Left lung (tissue), 10 donors: ENCODE results near the gene SPSB2. TPM values are rescaled to one million over a fixed set of nuclear protein-coding genes. Genes with fewer than 3 reads are reported as not detected.
"Not testable (repeated sequence)": the region's sequence is repeated elsewhere in the genome, so short reads cannot be mapped to it uniquely, and the experiment has no call there.

Experiments
- ATAC-seq: fragments of 200-7000 bp; cut with Tn5 transposase; one replicate; pipeline ENCODE4 v1.9.1; 2020; ENCODE audit warnings: moderate library complexity
- DNase-seq, 4 donors: peaks; one replicate each; pipeline ENCODE4 v3.0.0-alpha.2; 2013 to 2020
- H3K27ac ChIP-seq, 2 donors: fragments of 200-600 bp; sonication (generic) in 1 of 2; one replicate each; pipeline versions ENCODE4 v1.5.0 to v1.8.0; 2020 to 2021
- H3K27me3 ChIP-seq, 2 donors: fragments of 200-600 bp; sonication (generic) in 1 of 2; one replicate each; pipeline versions ENCODE4 v1.5.0 to v1.8.0; 2020 to 2021
- H3K36me3 ChIP-seq, 2 donors: fragments of 200-600 bp; sonication (generic) in 1 of 2; one replicate each; pipeline versions ENCODE4 v1.5.0 to v1.8.0; 2020 to 2021
- H3K4me1 ChIP-seq, 2 donors: fragments of 200-600 bp; one replicate each; pipeline ENCODE4 v1.8.0; 2021
- H3K4me3 ChIP-seq, 2 donors: fragments of 200-600 bp; sonication (generic) in 1 of 2; one replicate each; pipeline versions ENCODE4 v1.5.0 to v1.8.0; 2020 to 2021; ENCODE audit warnings: mild to moderate bottlenecking in 1 of 2
- H3K9me3 ChIP-seq, 2 donors: fragments of 200-600 bp; sonication (generic) in 1 of 2; one replicate each; pipeline versions ENCODE4 v1.5.0 to v1.8.0; 2020 to 2021
- CTCF ChIP-seq, 2 donors: fragments of 200-600 bp; sonication (generic) in 1 of 2; IDR thresholded peaks; one replicate each; pipeline versions ENCODE4 v1.5.0 to v1.8.0; 2021; ENCODE audit warnings: antibody characterized with exemption in 2 of 2
- intact Hi-C, 2 donors: fragments of 100-400 bp; cut with DNase I; formaldehyde crosslinking; loops; one replicate each; pipeline versions ENCODE4 v1.11.2 to v1.14.2; 2022
- polyA plus RNA-seq, 6 donors: library from polyadenylated mRNA; unstranded; fragments of 120-200 nt; gene quantifications; one replicate each; pipeline ENCODE4 v1.2.1, GENCODE V29; 2013; ENCODE audit not compliant: insufficient read length in 6 of 6
- total RNA-seq, 2 donors: library from RNA; stranded (reverse); fragmentation: NEBNext Ultra II Directional; extraction: Animal tissue kit (Norgen Biotek cat#: 25700); gene quantifications; one replicate each; pipeline ENCODE4 v1.2.1, GENCODE V29; 2021
- donor health status: DM: no; HTN: yes; CAD: no.
- donor health status: DM: no; HTN: no; CAD: no.

Gene SPSB2
- total and polyA plus RNA-seq, 8 donors: 3.4 to 27.1 (median 8.4) TPM

GRCh38 chr12:6867413-6868210 lies 5.5 kb downstream of the SPSB2 start, which contains the start of gene TPI1:
Gene TPI1 (plus strand): TSS chr12:6867531. CDS start chr12:6867567, 36 bp downstream.
- H3K4me1 ChIP-seq: peaks cover 31 to 50% of the 10 kb centered on the region in 2 donors
- ATAC-seq (peak; percentile 83), DNase-seq (peak; percentile 82 to 97 (median 91))
- H3K27me3 ChIP-seq: no peaks in the 10 kb centered on the region
- peaks cover 0 to 61% of the 10 kb centered on the region in 2 donors for H3K36me3 ChIP-seq
- peak within 1 kb of the TSS; percentile 95 to 96 for H3K27ac ChIP-seq
- intact Hi-C loops: no loop called here
- peak within 1 kb of the TSS; percentile 100 for H3K4me3 ChIP-seq
- TF ChIP-seq CTCF (IDR thresholded peaks at IDR 0.05): no peak
- no peaks in the 10 kb centered on the region for H3K9me3 ChIP-seq

GRCh38 chr12:6866920-6867412 lies 6.1 kb downstream of the SPSB2 start:
- Histone ChIP-seq H3K4me3 (peak overlapping the region; percentile 100), H3K4me1 (peaks cover 28 to 46% of the 10 kb centered on the region in 2 donors), H3K27me3 (no peaks in the 10 kb centered on the region), H3K36me3 (peaks cover 0 to 67% of the 10 kb centered on the region in 2 donors), H3K27ac (peak overlapping the region; percentile 95 to 96), H3K9me3 (no peaks in the 10 kb centered on the region)
- ATAC-seq: peak; percentile 4
- intact Hi-C loops: no loop called here
- DNase-seq: no peak
- no peak for TF ChIP-seq CTCF (IDR thresholded peaks at IDR 0.05)

- ATAC-seq: no peak
Observed at GRCh38 chr12:6866163-6866919, 6.8 kb downstream of the SPSB2 start.

GRCh38 chr12:6865307-6865706 lies 7.8 kb downstream of the SPSB2 start:
- ATAC-seq, intact Hi-C loops: not testable (repeated sequence)

More at GRCh38 chr12:6866163-6866919, 6.8 kb downstream of the SPSB2 start:
- Histone ChIP-seq H3K4me3 (peak overlapping the region in 1 of 2 donors; percentile 100), H3K4me1 (peaks cover 22 to 40% of the 10 kb centered on the region in 2 donors), H3K9me3 (no peaks in the 10 kb centered on the region), H3K27ac (peak overlapping the region; percentile 95 to 96), H3K36me3 (peaks cover 0 to 69% of the 10 kb centered on the region in 2 donors), H3K27me3 (no peaks in the 10 kb centered on the region)
- intact Hi-C loops: no loop called here
- no peak for DNase-seq
- no peak for TF ChIP-seq CTCF (IDR thresholded peaks at IDR 0.05)

GRCh38 chr12:6863586-6864321 lies 9.3 kb downstream of the SPSB2 start:
- ATAC-seq (no peak), DNase-seq (no peak)
- intact Hi-C loops: no loop called here
- Histone ChIP-seq H3K4me3 (no peak overlapping the region), H3K9me3 (no peaks in the 10 kb centered on the region), H3K27ac (no peak overlapping the region), H3K4me1 (peaks cover 8 to 14% of the 10 kb centered on the region in 2 donors), H3K27me3 (no peaks in the 10 kb centered on the region), H3K36me3 (peaks cover 0 to 75% of the 10 kb centered on the region in 2 donors)
- no peak for TF ChIP-seq CTCF (IDR thresholded peaks at IDR 0.05)

More at GRCh38 chr12:6865307-6865706, 7.8 kb downstream of the SPSB2 start:
- H3K27me3 ChIP-seq, H3K4me3 ChIP-seq, H3K27ac ChIP-seq, H3K9me3 ChIP-seq, DNase-seq: not testable (repeated sequence)
- H3K36me3 ChIP-seq: peaks cover 0 to 69% of the 10 kb centered on the region in 2 donors
- H3K4me1 ChIP-seq: peaks cover 19 to 30% of the 10 kb centered on the region in 2 donors
